ENCODE data around the gene CCL5. TPM values are rescaled to one million over a fixed set of nuclear protein-coding genes. Genes with fewer than 3 reads are reported as not detected.
A peak's percentile ranks its signal among the peaks of the same experiment; 100 is the strongest.

The CCL5 gene
- total RNA-seq, 4 donors from 2014 or later, result 0.55 to 2.1 (median 1.8) TPM

DNA sequence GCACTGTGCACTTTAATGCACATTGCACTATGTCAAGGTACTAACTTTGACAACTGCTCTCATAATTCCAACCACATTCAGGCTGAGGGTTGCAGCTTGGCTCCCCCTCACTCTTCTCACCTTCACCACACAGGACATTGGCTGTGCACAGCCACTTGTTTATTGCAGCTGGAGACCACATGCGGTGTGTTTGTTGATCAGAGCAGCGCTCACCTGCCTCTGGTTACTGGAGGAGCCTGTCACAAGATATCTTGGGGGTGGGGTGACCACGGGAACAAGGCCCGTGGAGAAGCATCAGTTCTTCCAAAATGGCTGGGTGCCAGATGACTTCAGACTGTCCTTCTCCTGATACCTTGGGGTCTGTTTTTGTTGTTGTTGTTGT is 10.6 kb upstream of the CCL5 start:
- no peak overlapping the region for H3K27ac ChIP-seq
- no peaks in the 10 kb centered on the region for H3K9me3 ChIP-seq
- H3K36me3 ChIP-seq, result no peaks in the 10 kb centered on the region
- DNase-seq (peak in 1 of 2 donors; percentile 35), ATAC-seq (no peak)
- H3K27me3 ChIP-seq, result no peaks in the 10 kb centered on the region
- TF ChIP-seq, protein P1, sequence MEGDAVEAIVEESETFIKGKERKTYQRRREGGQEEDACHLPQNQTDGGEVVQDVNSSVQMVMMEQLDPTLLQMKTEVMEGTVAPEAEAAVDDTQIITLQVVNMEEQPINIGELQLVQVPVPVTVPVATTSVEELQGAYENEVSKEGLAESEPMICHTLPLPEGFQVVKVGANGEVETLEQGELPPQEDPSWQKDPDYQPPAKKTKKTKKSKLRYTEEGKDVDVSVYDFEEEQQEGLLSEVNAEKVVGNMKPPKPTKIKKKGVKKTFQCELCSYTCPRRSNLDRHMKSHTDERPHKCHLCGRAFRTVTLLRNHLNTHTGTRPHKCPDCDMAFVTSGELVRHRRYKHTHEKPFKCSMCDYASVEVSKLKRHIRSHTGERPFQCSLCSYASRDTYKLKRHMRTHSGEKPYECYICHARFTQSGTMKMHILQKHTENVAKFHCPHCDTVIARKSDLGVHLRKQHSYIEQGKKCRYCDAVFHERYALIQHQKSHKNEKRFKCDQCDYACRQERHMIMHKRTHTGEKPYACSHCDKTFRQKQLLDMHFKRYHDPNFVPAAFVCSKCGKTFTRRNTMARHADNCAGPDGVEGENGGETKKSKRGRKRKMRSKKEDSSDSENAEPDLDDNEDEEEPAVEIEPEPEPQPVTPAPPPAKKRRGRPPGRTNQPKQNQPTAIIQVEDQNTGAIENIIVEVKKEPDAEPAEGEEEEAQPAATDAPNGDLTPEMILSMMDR (IDR thresholded peaks at IDR 0.05 in 4 of 5, conservative IDR thresholded peaks at IDR 0.05 in 1 of 5), result no peak
- no peak for TF ChIP-seq POLR2A (IDR thresholded peaks at IDR 0.05)
- intact Hi-C loops (cut with DNase I; ENCODE audit: low total_unique reads), result no loop called here
- H3K4me3 ChIP-seq, result no peak overlapping the region
- in situ Hi-C loops (cut with MboI; ENCODE audit: low sequenced_read_pairs in 4 of 4), result no loop called here
- H3K4me1 ChIP-seq, result no peaks in the 10 kb centered on the region

DNA sequence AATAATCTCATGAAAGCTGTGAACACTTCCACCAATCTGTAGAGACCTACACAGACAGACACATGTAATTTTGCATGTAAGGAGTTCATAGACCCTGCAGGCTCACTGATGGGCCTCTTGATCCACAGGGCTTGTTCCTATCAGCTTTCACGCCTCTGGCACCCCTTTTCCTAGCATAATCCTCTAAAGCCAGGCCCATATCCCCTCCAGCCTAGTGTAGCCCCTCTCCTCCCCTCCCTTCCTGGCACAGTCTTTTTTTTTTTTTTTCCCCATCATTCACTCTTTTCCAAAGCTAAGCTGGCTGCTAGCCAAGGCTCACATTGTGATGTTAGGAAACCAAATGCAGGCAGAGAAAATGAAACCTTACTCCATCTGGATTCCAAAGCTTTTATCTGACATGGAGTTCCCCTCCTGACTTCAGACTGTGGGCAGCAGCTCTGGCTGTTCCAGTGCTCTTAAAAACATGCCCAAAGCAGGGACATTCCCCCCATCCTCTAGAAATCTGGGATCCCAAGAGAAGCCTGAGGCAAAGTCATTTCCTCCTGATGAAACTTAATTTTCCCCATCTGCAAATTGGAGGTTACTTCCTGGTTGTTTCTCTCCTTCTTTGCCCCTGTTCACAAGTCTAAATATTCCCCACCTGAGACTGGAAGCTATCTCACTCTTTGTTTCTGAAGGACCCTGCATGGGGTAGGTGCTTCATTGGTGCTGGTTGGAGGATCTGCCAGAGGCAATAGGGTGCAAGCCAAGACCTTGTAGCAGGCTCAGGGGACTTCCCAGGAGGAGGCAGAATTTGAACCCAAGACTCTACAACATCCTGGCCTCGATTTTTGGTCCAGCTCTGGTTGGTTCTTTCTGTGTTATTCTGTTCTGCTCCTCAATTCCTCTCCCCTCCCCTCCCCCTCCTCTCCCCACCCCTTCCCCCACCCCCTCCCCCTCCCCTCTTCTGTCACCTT is 9.9 kb upstream of the CCL5 start:
- ATAC-seq (no peak), DNase-seq (no peak)
- no peaks in the 10 kb centered on the region for H3K4me1 ChIP-seq
- no peak overlapping the region for H3K4me3 ChIP-seq
- in situ Hi-C loops (cut with MboI; ENCODE audit: low sequenced_read_pairs in 4 of 4) (no loop called here), intact Hi-C loops (cut with DNase I; ENCODE audit: low total_unique reads) (no loop called here)
- H3K27ac ChIP-seq, result no peak overlapping the region
- H3K27me3 ChIP-seq, result no peaks in the 10 kb centered on the region
- TF ChIP-seq POLR2A (IDR thresholded peaks at IDR 0.05), result no peak
- TF ChIP-seq, protein P1 (IDR thresholded peaks at IDR 0.05 in 4 of 5, conservative IDR thresholded peaks at IDR 0.05 in 1 of 5), result no peak
- H3K36me3 ChIP-seq, result no peaks in the 10 kb centered on the region
- H3K9me3 ChIP-seq, result no peaks in the 10 kb centered on the region

DNA sequence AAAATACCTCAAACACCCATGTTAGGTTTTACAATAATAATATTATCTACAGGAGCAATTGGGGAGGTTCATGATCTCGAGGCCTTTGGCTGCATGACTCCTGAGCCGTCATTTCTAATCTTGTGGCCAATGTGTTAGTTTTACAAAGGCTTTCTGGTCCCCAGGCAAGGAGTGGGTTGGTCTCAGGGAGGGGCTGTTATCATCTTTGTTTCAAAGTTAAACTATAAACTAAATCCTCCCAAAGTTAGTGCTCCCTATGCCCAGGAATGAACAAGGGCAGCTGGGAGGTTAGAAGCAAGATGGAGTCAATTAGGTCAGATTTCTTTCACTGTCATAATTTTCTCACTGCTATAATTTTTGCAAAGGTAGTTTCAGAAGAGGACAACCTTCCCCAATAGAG is 9.1 kb upstream of the CCL5 start:
- no peaks in the 10 kb centered on the region for H3K27me3 ChIP-seq
- H3K27ac ChIP-seq, result no peak overlapping the region
- intact Hi-C loops (cut with DNase I; ENCODE audit: low total_unique reads) (no loop called here), in situ Hi-C loops (cut with MboI; ENCODE audit: low sequenced_read_pairs in 4 of 4) (no loop called here)
- H3K4me3 ChIP-seq, result no peak overlapping the region
- H3K9me3 ChIP-seq, result no peaks in the 10 kb centered on the region
- H3K4me1 ChIP-seq, result no peaks in the 10 kb centered on the region
- H3K36me3 ChIP-seq, result no peaks in the 10 kb centered on the region
- no peak for DNase-seq
- TF ChIP-seq, protein P1 (IDR thresholded peaks at IDR 0.05 in 4 of 5, conservative IDR thresholded peaks at IDR 0.05 in 1 of 5), result no peak
- TF ChIP-seq POLR2A (IDR thresholded peaks at IDR 0.05), result no peak
- no peak for ATAC-seq

DNA sequence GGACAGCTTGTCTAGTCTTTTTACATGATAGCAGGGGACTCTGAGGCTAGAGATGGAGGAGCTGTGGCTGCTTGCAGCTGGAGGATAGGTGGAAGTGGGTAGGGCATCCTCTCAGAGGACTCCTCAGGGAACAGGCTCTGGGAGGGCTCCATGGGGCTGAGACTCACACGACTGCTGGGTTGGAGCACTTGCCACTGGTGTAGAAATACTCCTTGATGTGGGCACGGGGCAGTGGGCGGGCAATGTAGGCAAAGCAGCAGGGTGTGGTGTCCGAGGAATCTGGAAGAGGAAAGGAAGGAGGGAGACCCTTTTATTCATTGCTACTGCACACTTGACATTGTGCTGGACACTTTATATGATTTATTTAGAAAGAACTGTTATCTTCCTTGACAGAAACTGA is 1.8 kb downstream of the CCL5 start:
- intact Hi-C loops (cut with DNase I; ENCODE audit: low total_unique reads) (no loop called here), in situ Hi-C loops (cut with MboI; ENCODE audit: low sequenced_read_pairs in 4 of 4) (no loop called here)
- Histone ChIP-seq H3K27me3 (no peaks in the 10 kb centered on the region), H3K9me3 (no peaks in the 10 kb centered on the region), H3K4me1 (no peaks in the 10 kb centered on the region), H3K4me3 (no peak overlapping the region), H3K27ac (no peak overlapping the region), H3K36me3 (no peaks in the 10 kb centered on the region)
- ATAC-seq (no peak), DNase-seq (no peak)
- TF ChIP-seq POLR2A (IDR thresholded peaks at IDR 0.05), result no peak
- TF ChIP-seq, protein P1 (IDR thresholded peaks at IDR 0.05 in 4 of 5, conservative IDR thresholded peaks at IDR 0.05 in 1 of 5), result no peak
